H9 (cell line): ENCODE measurements around the gene TCF7L2. TPM values are rescaled to one million over a fixed set of nuclear protein-coding genes. Genes with fewer than 3 reads are reported as not detected.
A peak's percentile ranks its signal among the peaks of the same experiment; 100 is the strongest.

Experiments used
- DNase-seq: peaks from one replicate; pipeline ENCODE4 v3.0.0-alpha.2; 2017
- H2AFZ ChIP-seq: one replicate; pipeline ENCODE4 v1.6.1; 2013; ENCODE audit warnings: mild to moderate bottlenecking, low read length, control low read depth, moderate library complexity
- H2AK5ac ChIP-seq: 2 replicates; pipeline ENCODE4 v1.6.1; 2013; ENCODE audit warnings: low read length, control low read depth, mixed read lengths; ENCODE audit not compliant: insufficient read length
- H2BK120ac ChIP-seq: one replicate; pipeline ENCODE4 v1.6.1; 2013; ENCODE audit warnings: low read depth, mild to moderate bottlenecking, low read length, control low read depth, inconsistent platforms; ENCODE audit not compliant: poor library complexity, severe bottlenecking
- H2BK12ac ChIP-seq: 2 replicates; pipeline ENCODE4 v1.6.1; 2013; ENCODE audit warnings: low read length, control low read depth, mixed read lengths, low read depth; ENCODE audit not compliant: insufficient read length
- H2BK15ac ChIP-seq: 2 replicates; pipeline ENCODE4 v1.6.1; 2013; ENCODE audit warnings: low read depth, low read length, control low read depth
- H2BK20ac ChIP-seq: one replicate; pipeline ENCODE4 v1.6.1; 2013; ENCODE audit warnings: low read depth, mild to moderate bottlenecking, low read length, control low read depth, inconsistent platforms; ENCODE audit not compliant: poor library complexity, severe bottlenecking
- H2BK5ac ChIP-seq: 2 replicates; pipeline ENCODE4 v1.6.1; 2013; ENCODE audit warnings: low read length, control low read depth, mixed read lengths; ENCODE audit not compliant: insufficient read length
- H3K14ac ChIP-seq: 2 replicates; pipeline ENCODE4 v1.6.1; 2013; ENCODE audit warnings: low read length, control low read depth; ENCODE audit not compliant: insufficient read depth
- H3K18ac ChIP-seq: 2 replicates; pipeline ENCODE4 v1.6.1; 2013; ENCODE audit warnings: low read depth, mild to moderate bottlenecking, mixed read lengths, low read length, control low read depth; ENCODE audit not compliant: insufficient read length
- H3K23ac ChIP-seq: 2 replicates; pipeline ENCODE4 v1.6.1; 2013; ENCODE audit warnings: low read length, control low read depth, mixed read lengths, low read depth; ENCODE audit not compliant: insufficient read length
- H3K23me2 ChIP-seq: 2 replicates; pipeline ENCODE4 v1.6.1; 2013; ENCODE audit warnings: low read depth, mild to moderate bottlenecking, mixed read lengths, low read length, control low read depth; ENCODE audit not compliant: insufficient read length, poor library complexity, severe bottlenecking
- H3K27ac ChIP-seq: 2 replicates; pipeline ENCODE4 v1.5.1; 2013; ENCODE audit warnings: low read length, control low read depth, mixed read lengths, low read depth; ENCODE audit not compliant: insufficient read length
- H3K27me3 ChIP-seq: 2 replicates; pipeline ENCODE4 v1.6.1; 2013; ENCODE audit warnings: low read length, control low read depth, inconsistent platforms; ENCODE audit not compliant: insufficient read depth
- H3K4ac ChIP-seq: 2 replicates; pipeline ENCODE4 v1.6.1; 2013; ENCODE audit warnings: low read depth, mild to moderate bottlenecking, control low read depth, inconsistent platforms, low read length, moderate library complexity
- H3K4me1 ChIP-seq: 2 replicates; pipeline ENCODE4 v1.6.1; 2013; ENCODE audit warnings: low read length, control low read depth, inconsistent platforms; ENCODE audit not compliant: insufficient read depth
- H3K4me2 ChIP-seq: 2 replicates; pipeline ENCODE4 v1.6.1; 2013; ENCODE audit warnings: low read length, control low read depth, mixed read lengths; ENCODE audit not compliant: insufficient read length, insufficient read depth
- H3K56ac ChIP-seq: 2 replicates; pipeline ENCODE4 v1.6.1; 2013; ENCODE audit warnings: low read depth, mild to moderate bottlenecking, mixed read lengths, low read length, control low read depth; ENCODE audit not compliant: insufficient read length
- H3K79me1 ChIP-seq: 2 replicates; pipeline ENCODE4 v1.6.1; 2013; ENCODE audit warnings: low read depth, mild to moderate bottlenecking, moderate library complexity, low read length, control low read depth, inconsistent platforms; ENCODE audit not compliant: insufficient read depth, poor library complexity, severe bottlenecking
- H3K79me2 ChIP-seq: 2 replicates; pipeline ENCODE4 v1.6.1; 2013; ENCODE audit warnings: low read length, control low read depth, inconsistent platforms; ENCODE audit not compliant: insufficient read depth
- H3K9ac ChIP-seq: 2 replicates; pipeline ENCODE4 v1.6.1; 2013; ENCODE audit warnings: low read length, control low read depth, mixed read lengths; ENCODE audit not compliant: insufficient read length; ENCODE audit errors: extremely low read depth
- H3K9me3 ChIP-seq: one replicate; pipeline ENCODE4 v1.6.1; 2013; ENCODE audit warnings: low read depth, low read length, inconsistent platforms; ENCODE audit not compliant: control insufficient read depth
- H3T11ph ChIP-seq: one replicate; pipeline ENCODE4 v1.6.1; 2013; ENCODE audit warnings: mild to moderate bottlenecking, low read length, control low read depth, inconsistent platforms
- H4K20me1 ChIP-seq: one replicate; pipeline ENCODE4 v1.6.1; 2013; ENCODE audit not compliant: control insufficient read depth, insufficient read length, insufficient read depth
- H4K5ac ChIP-seq: 2 replicates; pipeline ENCODE4 v1.6.1; 2013; ENCODE audit warnings: low read depth, mild to moderate bottlenecking, mixed read lengths, low read length, control low read depth; ENCODE audit not compliant: insufficient read length
- H4K8ac ChIP-seq: replicated peaks from 2 replicates; pipeline ENCODE4 v1.6.1; 2013; ENCODE audit warnings: low read length, control low read depth, mixed read lengths, low read depth; ENCODE audit not compliant: insufficient read length
- H4K91ac ChIP-seq: 2 replicates; pipeline ENCODE4 v1.6.1; 2013; ENCODE audit warnings: low read depth, mild to moderate bottlenecking, moderate library complexity, mixed read lengths, low read length, control low read depth; ENCODE audit not compliant: insufficient read length
- H3K27ac Mint-ChIP-seq, 3 experiments: 2 replicates in 2 of 3; 3 replicates in 1 of 3; pipeline ENCODE4 v1.8.0; 2020 to 2021; ENCODE audit warnings: mixed read lengths in 3 of 3, mild to moderate bottlenecking in 1 of 3, moderate library complexity in 1 of 3
- H3K27me3 Mint-ChIP-seq: 2 replicates; pipeline ENCODE4 v1.8.0; 2021; ENCODE audit warnings: low read depth, mild to moderate bottlenecking, moderate library complexity, mixed read lengths
- H3K36me3 Mint-ChIP-seq, 3 experiments: 2 replicates in 2 of 3; 3 replicates in 1 of 3; pipeline ENCODE4 v1.8.0; 2020 to 2021; ENCODE audit warnings: low read depth in 3 of 3, mixed read lengths in 3 of 3; ENCODE audit not compliant: insufficient read depth in 1 of 3
- H3K4me1 Mint-ChIP-seq, 2 experiments: 2 replicates each; pipeline ENCODE4 v1.8.0; 2020; ENCODE audit warnings: mixed read lengths in 2 of 2
- H3K4me3 Mint-ChIP-seq, 2 experiments: 2 replicates in 1 of 2; 3 replicates in 1 of 2; pipeline ENCODE4 v1.8.0; 2020 to 2021; ENCODE audit warnings: mild to moderate bottlenecking in 2 of 2, mixed read lengths in 2 of 2, moderate library complexity in 1 of 2
- H3K9me3 Mint-ChIP-seq, 2 experiments: 2 replicates in 1 of 2; 3 replicates in 1 of 2; pipeline ENCODE4 v1.8.0; 2020; ENCODE audit warnings: mild to moderate bottlenecking in 2 of 2, mixed read lengths in 2 of 2, moderate library complexity in 1 of 2
- WGBS: extraction: QIAGEN DNeasy Blood & Tissue Kit; methylation state at CpG from one replicate; pipeline ENCODE4 v1.1.7; 2013; ENCODE audit warnings: missing lambda C conversion rate, low lambda C conversion rate, mixed read lengths; ENCODE audit not compliant: insufficient read length; ENCODE audit errors: extremely low coverage; 5-methylcytosine and 5-hydroxymethylcytosine counted together
- total RNA-seq: library from RNA; stranded (reverse); gene quantifications from 2 replicates; pipeline ENCODE4 v1.2.1, GENCODE V29; 2021
- TF ChIP-seq, protein P1 (sequence below): fragments of 200-600 bp; sonication (generic); conservative IDR thresholded peaks from 3 replicates; pipeline ENCODE4 v1.8.0; 2021; ENCODE audit warnings: antibody characterized with exemption, mild to moderate bottlenecking

Gene TCF7L2
- total RNA-seq, 1 experiment from 2014 or later, result 71.1 TPM

DNA sequence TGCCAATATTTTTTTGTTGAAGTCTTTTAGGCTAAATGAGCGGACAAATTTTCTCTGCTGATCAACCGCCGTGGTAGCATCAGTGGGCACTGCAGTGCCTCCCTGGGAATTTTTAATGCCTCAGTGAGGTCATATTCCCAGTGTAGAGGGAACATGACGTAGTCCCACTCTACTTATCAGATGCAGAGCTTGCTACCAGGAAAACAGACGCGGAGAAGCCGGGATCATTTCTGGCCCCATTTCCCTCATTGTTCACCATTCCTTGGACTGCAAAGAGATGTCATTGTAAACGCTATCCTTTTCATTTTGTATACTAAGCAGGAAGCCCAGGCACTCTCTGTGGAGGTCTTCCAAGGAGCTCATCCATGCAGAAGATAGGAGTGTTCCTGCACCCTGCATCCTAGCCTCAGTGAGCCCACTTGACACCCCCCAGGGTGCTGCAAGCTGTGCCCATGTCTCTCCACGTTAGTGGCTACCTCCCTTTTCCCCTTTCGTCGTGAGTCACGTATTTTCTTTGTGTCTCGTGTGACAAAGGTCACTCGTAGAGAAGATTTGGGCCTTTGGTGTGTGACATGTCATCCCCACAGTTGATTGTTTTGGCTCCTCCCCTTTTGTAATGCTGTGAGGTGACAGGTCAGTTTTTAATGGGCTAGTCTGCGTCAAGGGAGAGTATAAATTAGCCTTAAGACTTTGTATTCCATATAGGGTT is 145.5 kb downstream of the TCF7L2 start:
- peaks cover 46 to 53% of the 10 kb centered on the region in 2 experiments for H3K4me1 Mint-ChIP-seq
- no peak overlapping the region for H2BK5ac ChIP-seq
- TF ChIP-seq, protein P1, sequence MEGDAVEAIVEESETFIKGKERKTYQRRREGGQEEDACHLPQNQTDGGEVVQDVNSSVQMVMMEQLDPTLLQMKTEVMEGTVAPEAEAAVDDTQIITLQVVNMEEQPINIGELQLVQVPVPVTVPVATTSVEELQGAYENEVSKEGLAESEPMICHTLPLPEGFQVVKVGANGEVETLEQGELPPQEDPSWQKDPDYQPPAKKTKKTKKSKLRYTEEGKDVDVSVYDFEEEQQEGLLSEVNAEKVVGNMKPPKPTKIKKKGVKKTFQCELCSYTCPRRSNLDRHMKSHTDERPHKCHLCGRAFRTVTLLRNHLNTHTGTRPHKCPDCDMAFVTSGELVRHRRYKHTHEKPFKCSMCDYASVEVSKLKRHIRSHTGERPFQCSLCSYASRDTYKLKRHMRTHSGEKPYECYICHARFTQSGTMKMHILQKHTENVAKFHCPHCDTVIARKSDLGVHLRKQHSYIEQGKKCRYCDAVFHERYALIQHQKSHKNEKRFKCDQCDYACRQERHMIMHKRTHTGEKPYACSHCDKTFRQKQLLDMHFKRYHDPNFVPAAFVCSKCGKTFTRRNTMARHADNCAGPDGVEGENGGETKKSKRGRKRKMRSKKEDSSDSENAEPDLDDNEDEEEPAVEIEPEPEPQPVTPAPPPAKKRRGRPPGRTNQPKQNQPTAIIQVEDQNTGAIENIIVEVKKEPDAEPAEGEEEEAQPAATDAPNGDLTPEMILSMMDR, result no peak

More for the DNA sequence above, 145.5 kb downstream of the TCF7L2 start:
- Histone ChIP-seq H2AK5ac (no peak overlapping the region), H3K4ac (no peak overlapping the region), H2BK12ac (no peak overlapping the region), H3K56ac (no peak overlapping the region), H3K23ac (no peak overlapping the region), H4K5ac (no peak overlapping the region), H3K9me3 (no peaks in the 10 kb centered on the region), H3K4me2 (no peak overlapping the region), H3K18ac (no peak overlapping the region), H2AFZ (no peak overlapping the region), H3K79me1 (peaks cover 17% of the 10 kb centered on the region), H2BK20ac (no peak overlapping the region), H3K79me2 (no peaks in the 10 kb centered on the region; the same call in 1 of the 2 replicates), H2BK120ac (no peak overlapping the region), H3T11ph (no peak overlapping the region), H3K9ac (no peak overlapping the region), H4K8ac (no peak overlapping the region), H3K14ac (no peak overlapping the region), H4K20me1 (no peaks in the 10 kb centered on the region), H2BK15ac (no peak overlapping the region), H3K4me1 (peaks cover 7% of the 10 kb centered on the region; the same call in 1 of the 2 replicates), H4K91ac (no peak overlapping the region), H3K27ac (no peak overlapping the region), H3K27me3 (no peaks in the 10 kb centered on the region), H3K23me2 (no peaks in the 10 kb centered on the region)
- no peak overlapping the region for H3K4me3 Mint-ChIP-seq
- no peaks in the 10 kb centered on the region for H3K9me3 Mint-ChIP-seq
- peak overlapping the region in 2 of 3 experiments; percentile 57 to 68; a peak in 3 of 7 replicates for H3K27ac Mint-ChIP-seq
- no peaks in the 10 kb centered on the region for H3K27me3 Mint-ChIP-seq
- no CpG with 5 or more reads among the region's 15 CpGs for WGBS
- H3K36me3 Mint-ChIP-seq, result peaks cover 17 to 80% (median 77%) of the 10 kb centered on the region in 3 experiments; a peak in 6 of 7 replicates
- DNase-seq, result peak; percentile 9
